CD4-positive, CD25-positive, alpha-beta regulatory T cell (primary cell): ENCODE data around the gene ZNF622. TPM values are rescaled to one million over a fixed set of nuclear protein-coding genes. Genes with fewer than 3 reads are reported as not detected.

Experiments
- ATAC-seq, 2 donors: fragments of 150-1000 bp; cut with Tn5 transposase; one replicate each; pipeline ENCODE4 v1.10.0; 2021; ENCODE audit warnings: low read depth in 2 of 2, moderate number of reproducible peaks in 2 of 2, moderate library complexity in 1 of 2
- DNase-seq, 3 donors: peaks; one replicate each; pipeline versions ENCODE4 v3.0.0 to v3.0.0-alpha.2; 2012 to 2022; ENCODE audit warnings: mixed read lengths in 1 of 3
- H3K27ac ChIP-seq: one replicate; pipeline ENCODE4 v1.7.0; 2013; ENCODE audit warnings: mild to moderate bottlenecking, low read length; ENCODE audit not compliant: insufficient read depth, poor library complexity, severe bottlenecking
- H3K27me3 ChIP-seq: one replicate; pipeline ENCODE4 v1.7.0; 2013; ENCODE audit warnings: low read length; ENCODE audit not compliant: control insufficient read depth, insufficient read depth
- H3K36me3 ChIP-seq: one replicate; pipeline ENCODE4 v1.7.0; 2013; ENCODE audit warnings: mild to moderate bottlenecking, low read length, moderate library complexity; ENCODE audit not compliant: control insufficient read depth, insufficient read depth
- H3K4me1 ChIP-seq: 2 replicates; pipeline ENCODE4 v1.7.0; 2013; ENCODE audit warnings: mild to moderate bottlenecking, low read length; ENCODE audit not compliant: insufficient read depth, control insufficient read depth, poor library complexity, severe bottlenecking
- H3K4me3 ChIP-seq: one replicate; pipeline ENCODE4 v1.7.0; 2013; ENCODE audit warnings: low read depth, mild to moderate bottlenecking, low read length, moderate library complexity
- H3K9me3 ChIP-seq, 2 experiments: 1 replicate in 1 of 2; 2 replicates in 1 of 2; pipeline ENCODE4 v1.7.0; 2013; ENCODE audit warnings: low read length in 2 of 2, mild to moderate bottlenecking in 1 of 2, moderate library complexity in 1 of 2; ENCODE audit not compliant: control insufficient read depth in 2 of 2
- H3K27ac Mint-ChIP-seq, 3 donors: one replicate each; pipeline ENCODE4 v1.8.0; 2020 to 2022; ENCODE audit warnings: mild to moderate bottlenecking in 3 of 3, mixed read lengths in 3 of 3, moderate library complexity in 2 of 3
- H3K27me3 Mint-ChIP-seq: one replicate; pipeline ENCODE4 v1.8.0; 2022; ENCODE audit warnings: mild to moderate bottlenecking, mixed read lengths
- H3K36me3 Mint-ChIP-seq: one replicate; pipeline ENCODE4 v1.8.0; 2020; ENCODE audit warnings: mixed read lengths
- H3K4me1 Mint-ChIP-seq, 4 donors: one replicate each; pipeline ENCODE4 v1.8.0; 2020 to 2022; ENCODE audit warnings: mixed read lengths in 4 of 4, mild to moderate bottlenecking in 1 of 4
- H3K4me3 Mint-ChIP-seq, 4 donors: one replicate each; pipeline ENCODE4 v1.8.0; 2020 to 2022; ENCODE audit warnings: mild to moderate bottlenecking in 4 of 4, mixed read lengths in 4 of 4, moderate library complexity in 3 of 4
- H3K9me3 Mint-ChIP-seq, 7 donors: one replicate each; pipeline ENCODE4 v1.8.0; 2020 to 2022; ENCODE audit warnings: mixed read lengths in 7 of 7, mild to moderate bottlenecking in 3 of 7, moderate library complexity in 2 of 7
- polyA plus RNA-seq, 4 donors: library from polyadenylated mRNA; unstranded; fragments of 300-500 nt; fragmentation: Illumina TruSeq; gene quantifications; one replicate each; pipeline ENCODE4 v1.2.3, GENCODE V29; 2021
- total RNA-seq: library from RNA; stranded (reverse); gene quantifications from one replicate; pipeline ENCODE4 v1.2.3, GENCODE V29; 2022

ZNF622 gene
- total and polyA plus RNA-seq, 5 donors from 2014 or later, result 42.0 to 69.8 (median 60.1) TPM

GRCh38 chr5:16411741-16412455 lies 53.7 kb downstream of the ZNF622 start:
- Mint-ChIP-seq H3K36me3 (no peaks in the 10 kb centered on the region), H3K4me1 (no peaks in the 10 kb centered on the region), H3K4me3 (no peak overlapping the region), H3K9me3 (peaks cover 0 to 3% (median 0%) of the 10 kb centered on the region in 7 donors), H3K27me3 (peaks cover 6% of the 10 kb centered on the region), H3K27ac (no peak overlapping the region)
- no peaks in the 10 kb centered on the region for H3K9me3 ChIP-seq
- H3K27ac ChIP-seq, result no peak overlapping the region
- no peak for DNase-seq
- H3K36me3 ChIP-seq, result no peaks in the 10 kb centered on the region
- ATAC-seq, result no peak
- no peak overlapping the region for H3K4me3 ChIP-seq
- H3K4me1 ChIP-seq, result no peaks in the 10 kb centered on the region
- H3K27me3 ChIP-seq, result peaks cover 3% of the 10 kb centered on the region

- no peaks in the 10 kb centered on the region for H3K4me1 ChIP-seq
- H3K9me3 Mint-ChIP-seq, result peaks cover 0 to 3% (median 0%) of the 10 kb centered on the region in 7 donors
- no peak overlapping the region for H3K4me3 Mint-ChIP-seq
- DNase-seq (no peak), ATAC-seq (no peak)
- H3K27ac ChIP-seq, result no peak overlapping the region
- H3K4me3 ChIP-seq, result no peak overlapping the region
- no peaks in the 10 kb centered on the region for H3K36me3 ChIP-seq
- no peaks in the 10 kb centered on the region for H3K9me3 ChIP-seq
- peaks cover 8% of the 10 kb centered on the region for H3K27me3 Mint-ChIP-seq
- no peaks in the 10 kb centered on the region for H3K4me1 Mint-ChIP-seq
- H3K27ac Mint-ChIP-seq, result no peak overlapping the region
- peaks cover 3% of the 10 kb centered on the region for H3K27me3 ChIP-seq
- no peaks in the 10 kb centered on the region for H3K36me3 Mint-ChIP-seq
Observed at GRCh38 chr5:16411235-16411634, 54.4 kb downstream of the ZNF622 start.

GRCh38 chr5:16410338-16410737 lies 55.3 kb downstream of the ZNF622 start:
- no peaks in the 10 kb centered on the region for H3K36me3 ChIP-seq
- no peak overlapping the region for H3K4me3 ChIP-seq
- no peak for DNase-seq

GRCh38 chr5:16406630-16407029 lies 59.0 kb downstream of the ZNF622 start:
- peaks cover 0 to 4% (median 0%) of the 10 kb centered on the region in 7 donors for H3K9me3 Mint-ChIP-seq
- Histone ChIP-seq H3K27ac (no peak overlapping the region), H3K27me3 (peaks cover 3% of the 10 kb centered on the region), H3K4me1 (no peaks in the 10 kb centered on the region), H3K9me3 (no peaks in the 10 kb centered on the region), H3K36me3 (no peaks in the 10 kb centered on the region), H3K4me3 (no peak overlapping the region)
- no peaks in the 10 kb centered on the region for H3K4me1 Mint-ChIP-seq
- H3K27me3 Mint-ChIP-seq, result peaks cover 23% of the 10 kb centered on the region
- no peak overlapping the region for H3K27ac Mint-ChIP-seq
- DNase-seq (no peak), ATAC-seq (no peak)
- no peaks in the 10 kb centered on the region for H3K36me3 Mint-ChIP-seq
- no peak overlapping the region for H3K4me3 Mint-ChIP-seq

More at GRCh38 chr5:16410338-16410737, 55.3 kb downstream of the ZNF622 start:
- Histone ChIP-seq H3K4me1 (no peaks in the 10 kb centered on the region), H3K9me3 (no peaks in the 10 kb centered on the region), H3K27me3 (peaks cover 3% of the 10 kb centered on the region), H3K27ac (no peak overlapping the region)
- Mint-ChIP-seq H3K27ac (no peak overlapping the region), H3K4me3 (no peak overlapping the region), H3K9me3 (peaks cover 0 to 3% (median 0%) of the 10 kb centered on the region in 7 donors), H3K4me1 (no peaks in the 10 kb centered on the region), H3K36me3 (no peaks in the 10 kb centered on the region), H3K27me3 (peaks cover 15% of the 10 kb centered on the region)
- no peak for ATAC-seq

DNA sequence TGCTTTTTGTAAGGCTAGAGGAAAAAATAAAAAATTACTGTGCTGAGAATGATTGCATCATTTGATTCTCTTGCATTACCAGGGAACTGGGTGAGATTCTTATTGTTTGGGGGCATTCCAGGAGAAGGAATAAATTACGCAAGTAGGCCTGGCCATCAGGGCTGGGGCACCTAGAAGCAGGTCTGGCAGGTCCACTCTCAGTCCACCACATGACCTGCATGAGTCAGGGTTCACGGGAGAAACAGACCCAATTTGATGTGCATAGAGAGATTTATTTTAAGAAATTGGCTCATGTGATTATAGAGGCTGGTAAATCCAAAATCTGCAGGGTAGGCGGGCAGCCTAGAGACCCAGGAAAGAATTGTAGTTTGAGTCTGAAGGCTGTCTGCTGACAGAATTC lies 59.6 kb downstream of the ZNF622 start:
- Mint-ChIP-seq H3K27me3 (peaks cover 23% of the 10 kb centered on the region), H3K4me3 (no peak overlapping the region), H3K9me3 (peaks cover 0 to 6% (median 2%) of the 10 kb centered on the region in 7 donors), H3K27ac (peak overlapping the region in 1 of 3 donors; percentile 20), H3K4me1 (no peaks in the 10 kb centered on the region), H3K36me3 (no peaks in the 10 kb centered on the region)
- no peaks in the 10 kb centered on the region for H3K36me3 ChIP-seq
- H3K27ac ChIP-seq, result no peak overlapping the region
- no peaks in the 10 kb centered on the region for H3K9me3 ChIP-seq
- H3K4me3 ChIP-seq, result no peak overlapping the region
- peaks cover 3% of the 10 kb centered on the region for H3K27me3 ChIP-seq
- DNase-seq, result no peak
- no peak for ATAC-seq
- no peaks in the 10 kb centered on the region for H3K4me1 ChIP-seq

Other genes starting within 250 kb of the ZNF622 start
- 31.0 TPM for gene RETREG1, start 151.2 kb upstream of the ZNF622 start, total RNA-seq
- 100 to 1,000 TPM in 1 of 4 donors, 10 to 100 TPM in 3; 52.1 to 123 (median 78.7) TPM for gene RETREG1, start 151.2 kb upstream of the ZNF622 start, polyA plus RNA-seq